DMS153 (cell line): ENCODE results near the gene SPIB.
"Not testable (repeated sequence)": the region's sequence is repeated elsewhere in the genome, so short reads cannot be mapped to it uniquely, and the experiment has no call there.

Source experiments
- DNase-seq: peaks from one replicate; lab custom pipeline; 2025; lab: John Stamatoyannopoulos, UW

SPIB gene

GRCh38 chr19:50473336-50473735 is 54.6 kb downstream of the SPIB start:
- DNase-seq: not testable (repeated sequence)

- no peak for DNase-seq
Observed at GRCh38 chr19:50475101-50475568, 56.4 kb downstream of the SPIB start.

- no peak for DNase-seq
Observed at GRCh38 chr19:50475736-50476223, 57.0 kb downstream of the SPIB start.

- DNase-seq: peak; percentile 95
Observed at GRCh38 chr19:50476224-50476906, 57.6 kb downstream of the SPIB start, which contains the start of the genes EMC10 and GARIN5A. Gene EMC10, plus strand, starts transcription at chr19:50476507. Its CDS starts 38 bp downstream, at chr19:50476545. Gene GARIN5A, minus strand, starts transcription at chr19:50476848. Its CDS starts 460 bp downstream, at chr19:50476388.

- no peak for DNase-seq
Observed at GRCh38 chr19:50476907-50477238, 58.1 kb downstream of the SPIB start.

- no peak for DNase-seq
Observed at GRCh38 chr19:50477751-50478515, 59.2 kb downstream of the SPIB start.

GRCh38 chr19:50478901-50479715 is 60.4 kb downstream of the SPIB start:
- no peak for DNase-seq

GRCh38 chr19:50479761-50480251 is 61.1 kb downstream of the SPIB start:
- no peak for DNase-seq

GRCh38 chr19:50480281-50481111 is 61.8 kb downstream of the SPIB start:
- no peak for DNase-seq
